Fibroblast of pulmonary artery (primary cell): ENCODE results near the gene LTBP1.

ENCODE experiments used
- DNase-seq: peaks from one replicate; pipeline ENCODE4 v3.0.0-alpha.2; 2010; ENCODE audit warnings: low read depth
- H3K4me3 ChIP-seq: replicated peaks from 2 replicates; pipeline ENCODE4 v1.5.1; 2011; ENCODE audit warnings: low read depth, mild to moderate bottlenecking, control low read depth, low read length, moderate library complexity
- CTCF ChIP-seq: IDR thresholded peaks from 2 replicates; pipeline ENCODE4 v1.5.1; 2011; ENCODE audit warnings: mild to moderate bottlenecking, control low read depth, low read length, inconsistent platforms; ENCODE audit errors: missing control alignments

The LTBP1 gene

GRCh38 chr2:33209976-33210375 is 263.2 kb downstream of the LTBP1 start:
- DNase-seq, result peak; percentile 77
- no peak overlapping the region for H3K4me3 ChIP-seq
- TF ChIP-seq CTCF, result no peak

DNA sequence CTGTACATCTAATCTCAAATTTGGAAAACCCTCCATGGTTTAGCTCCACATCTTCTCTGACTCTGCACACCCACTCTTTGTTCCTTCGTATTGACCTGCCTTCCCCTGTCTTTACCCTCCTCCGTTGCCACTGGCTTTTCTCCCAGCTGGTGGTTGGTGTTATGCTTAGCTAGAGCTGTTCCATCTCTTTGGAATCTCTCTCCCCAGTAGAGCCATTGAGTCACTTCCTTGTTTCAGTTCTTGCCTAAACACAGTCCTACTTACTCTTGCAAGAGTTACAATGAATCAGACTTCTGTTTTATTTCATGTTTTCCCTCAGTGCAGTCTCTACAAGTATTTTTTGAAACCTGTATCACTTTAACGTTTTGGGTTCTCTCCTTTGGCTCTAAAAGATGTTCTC is 263.9 kb downstream of the LTBP1 start:
- peak; percentile 98 for DNase-seq
- TF ChIP-seq CTCF, result no peak

DNA sequence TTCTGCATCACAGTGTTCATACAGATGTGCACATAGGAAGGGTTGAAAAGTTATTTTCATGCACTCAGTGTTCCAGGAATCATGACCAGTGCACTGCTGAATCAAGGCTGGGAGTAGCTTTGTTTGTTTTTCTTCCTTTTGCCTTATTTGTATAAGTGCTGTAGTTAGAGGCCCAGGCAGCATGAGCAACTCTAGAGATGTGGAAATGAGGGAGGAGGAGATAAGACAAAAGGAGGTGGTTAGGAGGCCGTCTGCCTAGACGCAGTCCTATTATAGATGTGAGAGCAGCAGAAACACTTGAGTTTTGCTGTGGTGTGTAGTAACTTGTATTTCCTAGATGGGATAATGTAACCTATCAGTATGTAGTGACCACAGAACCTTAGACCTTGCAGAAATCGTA is 265.4 kb downstream of the LTBP1 start:
- peak; percentile 99 for DNase-seq
- no peak for TF ChIP-seq CTCF
- H3K4me3 ChIP-seq, result no peak overlapping the region

More for the DNA sequence above, 263.9 kb downstream of the LTBP1 start:
- no peak overlapping the region for H3K4me3 ChIP-seq

GRCh38 chr2:33213244-33213643 is 266.5 kb downstream of the LTBP1 start:
- no peak overlapping the region for H3K4me3 ChIP-seq
- peak; percentile 42 for DNase-seq
- TF ChIP-seq CTCF, result no peak

- peak; percentile 35 for DNase-seq
- TF ChIP-seq CTCF, result no peak
- no peak overlapping the region for H3K4me3 ChIP-seq
These were observed 266.9 kb downstream of the LTBP1 start for GRCh38 chr2:33213648-33214047.

GRCh38 chr2:33214436-33214835 is 267.7 kb downstream of the LTBP1 start:
- TF ChIP-seq CTCF, result no peak
- peak; percentile 99 for DNase-seq
- H3K4me3 ChIP-seq, result no peak overlapping the region

DNA sequence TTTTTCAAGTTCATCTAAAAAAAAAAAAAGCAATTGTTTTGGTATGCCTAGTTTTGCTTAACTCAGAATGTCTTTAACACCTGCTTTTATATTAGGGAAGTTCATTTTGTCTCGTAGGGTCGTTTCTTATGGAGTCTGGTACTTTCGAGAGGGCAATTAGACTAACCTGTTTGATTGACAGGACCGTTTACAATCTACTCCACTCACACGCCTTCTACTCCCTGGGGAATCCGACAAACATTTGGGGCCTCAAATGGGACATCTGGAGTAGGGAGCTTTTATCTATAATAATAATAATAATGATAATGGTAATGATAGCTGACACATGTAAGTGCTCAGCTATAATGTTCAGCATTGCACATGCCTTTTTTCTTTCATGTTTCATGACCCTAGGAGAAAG is 268.1 kb downstream of the LTBP1 start:
- DNase-seq, result no peak
- TF ChIP-seq CTCF, result no peak
- H3K4me3 ChIP-seq, result no peak overlapping the region
